ENCODE data around the gene PREB.

DNA sequence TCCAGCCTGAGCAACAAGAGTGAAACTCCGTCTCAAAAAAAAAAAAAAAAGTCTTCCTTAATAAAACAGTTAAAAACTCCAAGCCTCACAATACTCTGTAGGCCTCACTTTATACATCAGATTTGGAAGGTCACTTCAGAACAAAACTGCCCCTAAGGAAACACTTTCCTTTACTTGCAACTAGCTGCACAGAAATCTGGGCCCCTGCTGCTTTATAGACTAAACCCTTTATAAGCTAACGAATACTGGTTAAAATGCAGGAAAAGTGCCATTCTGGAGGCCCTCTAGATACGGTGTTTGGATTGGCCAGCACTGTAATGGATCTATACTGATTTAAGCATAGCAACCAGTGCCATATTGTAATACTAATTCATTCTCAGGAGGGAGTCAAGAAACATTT is 9.3 kb downstream of the PREB start:
- TF ChIP-seq, protein P1, sequence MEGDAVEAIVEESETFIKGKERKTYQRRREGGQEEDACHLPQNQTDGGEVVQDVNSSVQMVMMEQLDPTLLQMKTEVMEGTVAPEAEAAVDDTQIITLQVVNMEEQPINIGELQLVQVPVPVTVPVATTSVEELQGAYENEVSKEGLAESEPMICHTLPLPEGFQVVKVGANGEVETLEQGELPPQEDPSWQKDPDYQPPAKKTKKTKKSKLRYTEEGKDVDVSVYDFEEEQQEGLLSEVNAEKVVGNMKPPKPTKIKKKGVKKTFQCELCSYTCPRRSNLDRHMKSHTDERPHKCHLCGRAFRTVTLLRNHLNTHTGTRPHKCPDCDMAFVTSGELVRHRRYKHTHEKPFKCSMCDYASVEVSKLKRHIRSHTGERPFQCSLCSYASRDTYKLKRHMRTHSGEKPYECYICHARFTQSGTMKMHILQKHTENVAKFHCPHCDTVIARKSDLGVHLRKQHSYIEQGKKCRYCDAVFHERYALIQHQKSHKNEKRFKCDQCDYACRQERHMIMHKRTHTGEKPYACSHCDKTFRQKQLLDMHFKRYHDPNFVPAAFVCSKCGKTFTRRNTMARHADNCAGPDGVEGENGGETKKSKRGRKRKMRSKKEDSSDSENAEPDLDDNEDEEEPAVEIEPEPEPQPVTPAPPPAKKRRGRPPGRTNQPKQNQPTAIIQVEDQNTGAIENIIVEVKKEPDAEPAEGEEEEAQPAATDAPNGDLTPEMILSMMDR (conservative IDR thresholded peaks at IDR 0.05; ENCODE audit: low read length) = no peak
- no peak for TF ChIP-seq EZH2phosphoT487 (IDR thresholded peaks at IDR 0.05; ENCODE audit: borderline replicate concordance, low read depth, low read length)
